HG03342 (cell line): ENCODE data around the gene LINC00632.
A peak's percentile ranks its signal among the peaks of the same experiment; 100 is the strongest.

Experiments
- ATAC-seq: cut with Tn5 transposase; IDR thresholded peaks from one replicate; pipeline ENCODE4 v1.9.1; 2021; ENCODE audit warnings: mild to moderate bottlenecking, moderate library complexity; ENCODE audit not compliant: unreplicated experiment

LINC00632 gene

GRCh38 chrX:140764401-140764919 is 54.9 kb downstream of the LINC00632 start:
- no peak for ATAC-seq

DNA sequence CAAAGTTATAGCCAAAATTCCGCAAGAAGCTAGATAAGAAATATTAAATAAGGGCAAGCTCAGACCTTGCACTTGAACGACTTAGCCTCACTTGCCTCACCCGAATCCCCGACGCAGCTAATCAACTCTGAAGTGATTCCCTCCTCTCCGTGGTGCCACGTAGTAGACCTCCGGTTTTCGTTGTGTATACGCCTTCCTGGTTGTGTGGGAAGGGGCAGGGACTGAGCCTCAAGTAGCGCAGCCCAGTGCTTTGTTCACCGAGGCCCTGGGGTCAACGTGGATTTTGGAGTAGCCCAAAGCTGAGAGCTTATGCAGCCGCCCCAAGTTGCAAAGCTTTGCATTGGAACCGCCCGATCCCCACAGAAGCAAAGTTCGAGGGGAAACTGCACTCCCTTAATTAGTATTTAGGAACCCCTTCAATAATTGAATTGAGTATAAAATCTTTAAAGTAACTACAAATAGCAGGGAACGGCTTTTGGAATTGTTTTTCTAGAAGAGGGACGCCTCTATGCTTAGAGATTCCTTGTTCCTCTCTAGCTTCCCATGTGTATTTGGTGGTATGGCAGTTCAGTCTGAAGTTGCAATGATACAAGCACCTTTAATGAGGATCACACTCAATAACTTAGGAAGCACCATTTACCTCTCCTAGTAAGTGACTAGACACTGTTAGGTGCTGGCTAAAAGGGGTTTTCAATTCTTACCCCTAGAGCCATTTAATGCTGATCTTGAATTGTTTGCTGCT is 55.7 kb downstream of the LINC00632 start:
- no peak for ATAC-seq

DNA sequence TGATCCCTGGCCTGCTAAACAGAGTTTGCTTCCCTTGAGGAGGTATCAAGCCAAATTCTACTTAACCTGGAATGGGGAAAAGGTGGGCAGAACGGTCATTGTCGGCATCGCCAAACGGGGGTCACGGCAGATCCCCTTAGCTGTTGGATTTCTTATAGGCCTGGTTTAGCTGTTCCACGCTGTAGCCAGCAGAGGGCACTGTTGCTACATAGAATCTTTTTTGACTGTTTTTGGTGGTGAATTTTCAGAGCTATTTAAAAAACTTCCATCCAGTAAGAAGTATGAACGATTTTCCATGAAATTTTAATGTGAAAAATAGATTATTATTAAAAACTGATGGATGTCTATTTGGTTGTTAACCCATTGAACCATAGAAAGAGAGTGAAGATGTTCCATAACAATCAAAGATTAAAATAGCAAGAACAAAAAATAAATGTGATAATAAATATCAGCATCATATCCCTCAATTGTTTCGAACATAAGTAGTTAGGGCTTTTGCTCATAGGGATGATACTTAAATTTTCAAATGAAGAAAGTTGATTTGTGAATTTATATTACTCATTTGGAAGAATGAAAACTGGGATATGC is 56.6 kb downstream of the LINC00632 start:
- ATAC-seq: peak; percentile 55

- no peak for ATAC-seq
Measured at GRCh38 chrX:140767646-140768045, 58.1 kb downstream of the LINC00632 start.

- no peak for ATAC-seq
Measured at GRCh38 chrX:140775211-140775610, 65.7 kb downstream of the LINC00632 start.

- ATAC-seq: no peak
Measured at GRCh38 chrX:140776320-140776719, 66.8 kb downstream of the LINC00632 start.

GRCh38 chrX:140794642-140795041 is 85.1 kb downstream of the LINC00632 start:
- no peak for ATAC-seq

DNA sequence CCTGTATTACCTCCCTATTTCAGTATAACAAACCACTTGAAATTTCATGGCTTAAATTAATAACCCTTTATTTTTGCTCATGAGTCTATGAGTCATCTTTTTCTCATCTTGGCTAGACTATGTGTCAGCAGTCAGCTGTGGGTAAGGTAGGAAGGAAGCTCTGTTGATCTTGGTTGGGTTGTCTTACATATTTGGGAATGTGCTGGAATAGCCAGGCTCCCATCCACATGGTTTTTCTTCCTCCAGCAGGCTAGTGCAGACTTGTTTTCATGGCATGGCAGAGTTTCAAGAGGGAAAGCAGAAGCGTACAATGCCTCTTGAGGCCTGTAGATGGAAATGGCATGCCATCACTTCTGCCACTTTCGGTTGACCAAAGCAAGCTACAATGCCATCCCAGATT is 89.7 kb downstream of the LINC00632 start:
- no peak for ATAC-seq

DNA sequence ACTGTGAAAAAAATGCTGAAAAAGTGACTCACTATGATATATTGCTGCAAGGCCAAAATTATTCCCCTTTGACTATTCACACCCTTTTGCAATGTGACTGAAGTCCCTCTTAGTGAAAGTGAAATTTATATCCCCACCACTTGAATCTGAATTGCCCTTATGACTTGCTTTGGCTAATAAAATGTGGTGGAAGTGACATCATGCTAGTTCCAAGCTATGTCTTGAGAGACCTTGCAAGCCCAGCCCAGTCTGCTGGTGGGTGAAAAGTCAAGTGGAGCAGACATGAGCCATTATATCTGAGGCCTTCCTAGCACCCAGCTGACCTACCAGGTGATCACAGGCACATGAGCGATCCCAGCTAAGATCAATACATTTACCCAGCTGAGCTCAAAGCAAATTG is 94.7 kb downstream of the LINC00632 start:
- no peak for ATAC-seq

- ATAC-seq: no peak
Measured at GRCh38 chrX:140815868-140816267, 106.3 kb downstream of the LINC00632 start.

DNA sequence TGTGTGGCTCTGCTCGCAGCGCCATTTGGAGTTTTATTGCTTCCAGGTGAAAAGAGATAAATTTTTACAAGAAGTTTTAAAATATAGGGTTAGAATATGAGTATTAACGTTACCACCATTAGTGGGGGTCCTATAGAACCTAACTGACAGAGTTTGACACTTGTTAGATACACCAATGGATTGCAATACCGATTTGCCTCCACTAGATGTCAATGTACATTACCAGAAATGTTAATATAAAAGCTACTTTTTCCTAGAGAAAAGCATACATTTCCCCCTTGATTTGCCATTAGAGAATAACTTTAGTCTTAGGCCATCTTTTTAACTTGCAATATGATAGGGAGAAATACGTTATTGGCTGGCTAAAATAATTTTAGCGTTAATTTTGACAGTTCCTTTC is 108.4 kb downstream of the LINC00632 start:
- no peak for ATAC-seq

DNA sequence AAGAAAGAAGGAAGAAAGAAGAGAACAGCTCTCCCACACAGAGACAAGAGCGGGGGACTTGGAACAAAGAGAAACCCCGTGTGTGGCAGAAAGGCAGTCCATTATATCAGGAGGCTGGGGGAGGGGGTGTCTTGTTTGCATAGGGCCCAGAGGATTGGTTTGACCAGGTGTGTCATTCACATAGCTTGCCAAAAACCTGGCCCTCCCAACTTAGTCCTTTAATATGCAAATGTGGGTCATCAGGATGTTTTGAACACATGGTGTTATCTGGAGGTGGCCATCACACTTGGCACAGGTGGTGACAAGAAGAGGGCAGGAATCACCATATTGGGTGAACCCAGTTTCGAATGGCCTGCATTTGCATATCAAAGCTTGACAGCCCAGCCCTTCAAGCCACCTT is 111.7 kb downstream of the LINC00632 start:
- ATAC-seq: no peak

- no peak for ATAC-seq
Measured at GRCh38 chrX:140822184-140822583, 112.6 kb downstream of the LINC00632 start.

DNA sequence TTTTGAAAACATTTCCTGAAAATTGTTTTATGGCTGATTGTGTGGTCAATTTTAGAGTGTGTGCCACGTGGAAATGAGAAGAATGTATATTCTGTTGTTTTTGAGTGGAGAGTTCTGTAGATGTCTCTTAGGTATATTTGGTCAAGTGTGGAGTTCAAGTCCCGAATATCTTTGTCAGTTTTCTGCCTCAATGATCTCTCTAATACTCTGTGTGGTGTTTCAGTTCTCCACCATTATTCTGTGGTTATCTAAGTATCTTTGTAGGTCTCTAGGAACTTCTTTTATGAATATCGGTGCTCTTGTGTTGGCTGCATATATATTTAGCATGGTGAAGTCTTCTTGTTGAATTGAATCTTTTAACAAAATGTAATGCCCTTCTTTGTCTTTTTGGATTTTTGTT is 113.3 kb downstream of the LINC00632 start:
- no peak for ATAC-seq

DNA sequence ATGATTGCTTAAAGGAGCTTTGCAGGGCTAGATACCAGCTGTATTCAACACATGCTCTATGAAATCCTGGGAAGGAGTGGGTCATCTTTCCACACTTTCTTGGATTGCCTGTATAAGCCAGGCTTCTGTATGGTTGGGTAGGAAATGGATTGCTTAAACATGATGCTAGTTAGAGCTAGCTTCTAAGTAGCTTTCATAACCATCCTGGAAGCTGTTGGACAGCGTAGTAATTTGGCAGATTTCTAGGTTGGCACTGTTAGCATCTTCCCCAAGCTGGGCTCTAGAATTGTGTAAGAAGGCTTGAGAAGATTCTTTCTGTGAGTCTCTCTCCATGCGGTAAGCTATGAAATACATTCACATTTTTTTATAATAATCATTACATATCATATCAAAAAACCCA is 127.3 kb downstream of the LINC00632 start:
- ATAC-seq: no peak
